ENCODE data around the gene ZNF587B. TPM values are rescaled to one million over a fixed set of nuclear protein-coding genes. Genes with fewer than 3 reads are reported as not detected.
"Not testable (repeated sequence)": the region's sequence is repeated elsewhere in the genome, so short reads cannot be mapped to it uniquely, and the experiment has no call there.

ZNF587B gene
- total and polyA plus RNA-seq, 10 of the 15 experiments (the other 5 are each of a cell fraction or from before 2014, with no cell fraction given) = 4.1 to 33.9 (median 15.2) TPM

DNA sequence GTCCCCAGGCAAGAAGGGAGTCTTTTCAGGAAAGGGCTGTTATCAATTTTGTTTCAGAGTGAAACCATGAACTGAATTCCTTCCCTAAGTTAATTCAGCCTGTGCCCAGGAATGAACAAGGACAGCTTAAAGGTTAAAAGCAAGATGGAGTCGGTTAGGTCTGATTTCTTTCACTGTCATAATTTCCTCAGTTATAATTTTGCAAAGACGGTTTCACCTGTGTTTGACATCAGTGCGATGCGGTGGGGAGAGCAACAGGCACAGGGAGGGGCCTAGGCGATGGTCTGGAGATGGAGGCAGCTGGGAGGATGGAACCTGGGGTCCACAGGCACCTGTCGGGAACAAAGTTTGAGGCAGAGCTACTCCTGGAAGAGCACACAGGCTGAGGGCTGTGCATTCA lies 9.5 kb upstream of the ZNF587B start:
- DNase-seq (ENCODE audit: low read depth, low spot score) = no peak
- CTCF ChIA-PET = interaction anchor here (1.3 kb wide), 1 partner anchor 65 kb away, joined by 4 read pairs; no protein-coding TSS in a partner anchor

GRCh38 chr19:57821095-57821494 lies 9.0 kb upstream of the ZNF587B start:
- H2AFZ ChIP-seq (ENCODE audit: control insufficient read depth, low read depth, low read length); H3K27ac ChIP-seq (ENCODE audit: control insufficient read depth, insufficient read depth); H3K27me3 ChIP-seq (replicated peaks in 1 of 2; ENCODE audit: control insufficient read depth in 2 of 2, insufficient read depth in 2 of 2, low read length in 1 of 2); RAD21 ChIA-PET (ENCODE audit: unreplicated experiment); H4K20me1 ChIP-seq (ENCODE audit: control insufficient read depth, insufficient read depth); H3K9me3 ChIP-seq (replicated peaks; ENCODE audit: control insufficient read depth, insufficient read depth, low read length); DNase-seq (ENCODE audit: low read depth, low spot score); intact Hi-C loops (cut with micrococcal nuclease; ENCODE audit: unreplicated experiment); ATAC-seq; H3K4me1 ChIP-seq (ENCODE audit: control insufficient read depth, insufficient read depth, low read length): not testable (repeated sequence)
- in situ Hi-C loops (cut with MboI) = loop anchor here (25.0 kb wide), 1 partner anchor 1684 kb away; the partner anchor contains the start of gene ZNF444
- 90% methylated on average over 2 of the region's 3 CpGs for WGBS (ENCODE audit: insufficient coverage, insufficient replicate concordance, low lambda C conversion rate, missing lambda C conversion rate)
- H3K9ac ChIP-seq (ENCODE audit: control insufficient read depth, insufficient read depth, low read length) = peak overlapping the region; percentile 87; the same call in 1 of the 2 replicates
- peaks cover 42% of the 10 kb centered on the region for H3K79me2 ChIP-seq (ENCODE audit: control insufficient read depth, insufficient read depth, low read length)
- H3K4me2 ChIP-seq (ENCODE audit: control insufficient read depth, insufficient read depth) = peak overlapping the region; percentile 94
- ChIA-PET CTCF (interaction anchor here (0.8 to 1.3 kb wide), 2 partner anchors 10 to 65 kb away, joined by 3 to 4 read pairs; no protein-coding TSS in a partner anchor), SMC1A (ENCODE audit: uncharacterized antibody, unreplicated experiment) (interaction anchor here (1.0 to 1.4 kb wide), 2 partner anchors 20 to 68 kb away, joined by 3 to 4 read pairs; no protein-coding TSS in a partner anchor), POLR2A (interaction anchor here (0.7 to 1.0 kb wide), 2 partner anchors 51 to 74 kb away, joined by 3 read pairs; partner anchors contain the start of gene ZNF586)
- H3K4me3 ChIP-seq = peak overlapping the region; percentile 90
- H3K36me3 ChIP-seq (ENCODE audit: control insufficient read depth in 2 of 2, insufficient read depth in 2 of 2, low read length in 1 of 2) = peaks cover 0 to 11% of the 10 kb centered on the region in 2 experiments; a peak in 2 of 4 replicates
- FAIRE-seq = peak; percentile 31
- BruUV-seq (replicated peaks) = TSS peak; percentile 61

More for the DNA sequence above, 9.5 kb upstream of the ZNF587B start:
- ChIA-PET RAD21 (ENCODE audit: unreplicated experiment) (interaction anchor here (1.2 to 1.5 kb wide), 2 partner anchors 49 to 51 kb away, joined by 3 to 4 read pairs; partner anchors contain the start of gene ZNF586), POLR2A (interaction anchor here (0.7 to 1.0 kb wide), 2 partner anchors 51 to 73 kb away, joined by 3 read pairs; partner anchors contain the start of gene ZNF586), SMC1A (ENCODE audit: uncharacterized antibody, unreplicated experiment) (interaction anchor here (1.0 to 2.5 kb wide), 3 partner anchors 19 to 73 kb away, joined by 3 to 7 read pairs (median 4); partner anchors contain the start of gene ZNF776)
- TF ChIP-seq ZNF687 (IDR thresholded peaks at IDR 0.05) (0 out of 2 replicates have a peak, but pooled peaks have one; percentile 22), ZNF384 (IDR thresholded peaks at IDR 0.05; ENCODE audit: borderline replicate concordance, low read depth, low read length) (no peak)
- FAIRE-seq (no peak), ATAC-seq (no peak)
- no TSS peak for BruUV-seq (replicated peaks)
- Histone ChIP-seq H3K9me3 (replicated peaks; ENCODE audit: control insufficient read depth, insufficient read depth, low read length) (no peaks in the 10 kb centered on the region), H3K27me3 (replicated peaks in 1 of 2; ENCODE audit: control insufficient read depth in 2 of 2, insufficient read depth in 2 of 2, low read length in 1 of 2) (no peaks in the 10 kb centered on the region), H3K4me1 (ENCODE audit: control insufficient read depth, insufficient read depth, low read length) (peaks cover 4% of the 10 kb centered on the region; the same call in 1 of the 2 replicates), H3K27ac (ENCODE audit: control insufficient read depth, insufficient read depth) (peak overlapping the region; percentile 72; the same call in 1 of the 2 replicates), H3K4me3 (peak overlapping the region; percentile 90), H3K36me3 (ENCODE audit: control insufficient read depth in 2 of 2, insufficient read depth in 2 of 2, low read length in 1 of 2) (peaks cover 0 to 9% of the 10 kb centered on the region in 2 experiments; a peak in 2 of 4 replicates), H3K9ac (ENCODE audit: control insufficient read depth, insufficient read depth, low read length) (peak overlapping the region; percentile 87), H4K20me1 (ENCODE audit: control insufficient read depth, insufficient read depth) (no peaks in the 10 kb centered on the region), H3K79me2 (ENCODE audit: control insufficient read depth, insufficient read depth, low read length) (peaks cover 40% of the 10 kb centered on the region), H3K4me2 (ENCODE audit: control insufficient read depth, insufficient read depth) (peak overlapping the region; percentile 94), H2AFZ (ENCODE audit: control insufficient read depth, low read depth, low read length) (no peak overlapping the region)
- WGBS (ENCODE audit: insufficient coverage, insufficient replicate concordance, low lambda C conversion rate, missing lambda C conversion rate) = 72% methylated on average over 6 of the region's 6 CpGs
- intact Hi-C loops (cut with micrococcal nuclease; ENCODE audit: unreplicated experiment) = no loop called here
- in situ Hi-C loops (cut with MboI) = loop anchor here (25.0 kb wide), 1 partner anchor 1683 kb away; the partner anchor contains the start of gene ZNF444

GRCh38 chr19:57821501-57821900 lies 8.6 kb upstream of the ZNF587B start:
- ATAC-seq; H3K4me1 ChIP-seq (ENCODE audit: control insufficient read depth, insufficient read depth, low read length); H3K27ac ChIP-seq (ENCODE audit: control insufficient read depth, insufficient read depth); H3K9me3 ChIP-seq (replicated peaks; ENCODE audit: control insufficient read depth, insufficient read depth, low read length); DNase-seq (ENCODE audit: low read depth, low spot score); H3K27me3 ChIP-seq (replicated peaks in 1 of 2; ENCODE audit: control insufficient read depth in 2 of 2, insufficient read depth in 2 of 2, low read length in 1 of 2); H4K20me1 ChIP-seq (ENCODE audit: control insufficient read depth, insufficient read depth); H2AFZ ChIP-seq (ENCODE audit: control insufficient read depth, low read depth, low read length); POLR2A ChIA-PET; H3K4me3 ChIP-seq; H3K9ac ChIP-seq (ENCODE audit: control insufficient read depth, insufficient read depth, low read length); BruUV-seq (replicated peaks); FAIRE-seq; intact Hi-C loops (cut with micrococcal nuclease; ENCODE audit: unreplicated experiment); H3K4me2 ChIP-seq (ENCODE audit: control insufficient read depth, insufficient read depth): not testable (repeated sequence)
- ChIA-PET CTCF (interaction anchor here (0.8 kb wide), 1 partner anchor 10 kb away, joined by 3 read pairs; no protein-coding TSS in a partner anchor), RAD21 (ENCODE audit: unreplicated experiment) (interaction anchor here (1.2 kb wide), 1 partner anchor 84 kb away, joined by 3 read pairs; no protein-coding TSS in a partner anchor), SMC1A (ENCODE audit: uncharacterized antibody, unreplicated experiment) (interaction anchor here (0.6 kb wide), 1 partner anchor 623 kb away, joined by 3 read pairs; no protein-coding TSS in a partner anchor)
- peaks cover 43% of the 10 kb centered on the region for H3K79me2 ChIP-seq (ENCODE audit: control insufficient read depth, insufficient read depth, low read length)
- WGBS (ENCODE audit: insufficient coverage, insufficient replicate concordance, low lambda C conversion rate, missing lambda C conversion rate) = 95% methylated on average over 2 of the region's 3 CpGs
- peaks cover 0 to 11% of the 10 kb centered on the region in 2 experiments; a peak in 2 of 4 replicates for H3K36me3 ChIP-seq (ENCODE audit: control insufficient read depth in 2 of 2, insufficient read depth in 2 of 2, low read length in 1 of 2)
- in situ Hi-C loops (cut with MboI) = loop anchor here (25.0 kb wide), 1 partner anchor 1684 kb away; the partner anchor contains the start of gene ZNF444

Data from GM12878 (cell line).